Body of pancreas (tissue), 4 donors: ENCODE data around the gene SPANXN4. TPM values are rescaled to one million over a fixed set of nuclear protein-coding genes. Genes with fewer than 3 reads are reported as not detected.

Source experiments
- ATAC-seq: fragments of 150-250 bp; one replicate; pipeline ENCODE4 v1.9.1; 2016
- DNase-seq, 4 donors: peaks; one replicate each; pipeline ENCODE4 v3.0.0-alpha.2; 2019
- H3K27ac ChIP-seq, 4 donors: fragments of 200-600 bp; sonication (generic); 1 replicate in 3 of 4; 2 replicates in 1 of 4; pipeline versions ENCODE4 v1.5.1 to v1.6.1; 2016 to 2019; ENCODE audit warnings: mild to moderate bottlenecking in 1 of 4, mixed read lengths in 1 of 4, moderate library complexity in 1 of 4
- H3K27me3 ChIP-seq, 2 donors: fragments of 200-600 bp; sonication (generic); one replicate each; pipeline ENCODE4 v1.6.0; 2016; ENCODE audit warnings: mild to moderate bottlenecking in 1 of 2
- H3K36me3 ChIP-seq, 2 donors: fragments of 200-600 bp; sonication (generic); replicated peaks in 1 of 2; 2 replicates each; pipeline ENCODE4 v1.5.1; 2016; ENCODE audit warnings: low read depth in 2 of 2; ENCODE audit not compliant: insufficient read depth in 1 of 2
- H3K4me1 ChIP-seq: fragments of 200-600 bp; sonication (generic); one replicate; pipeline ENCODE4 v1.6.0; 2016
- H3K4me3 ChIP-seq, 2 donors: fragments of 200-600 bp; sonication (generic); 1 replicate in 1 of 2; 2 replicates in 1 of 2; pipeline ENCODE4 v1.5.1; 2016 to 2019
- H3K9me3 ChIP-seq, 3 donors: fragments of 200-600 bp; sonication (generic); 1 replicate in 2 of 3; 2 replicates in 1 of 3; pipeline ENCODE4 v1.5.1; 2016
- CTCF ChIP-seq, 7 experiments: fragments of 450-650 bp in 4 of 7; fragments of 200-600 bp in 3 of 7; sonication (generic) in 3 of 7; IDR thresholded peaks; one replicate each; pipeline ENCODE4 v1.5.1; 2016 to 2019; ENCODE audit warnings: antibody characterized with exemption in 7 of 7
- POLR2A ChIP-seq, 3 donors: fragments of 450-650 bp; IDR thresholded peaks; one replicate each; pipeline ENCODE4 v1.6.1; 2016; ENCODE audit warnings: antibody characterized with exemption in 3 of 3, mild to moderate bottlenecking in 2 of 3
- WGBS, 2 donors: methylation state at CpG; one replicate each; pipeline ENCODE4 v1.1.5; 2017; 5-methylcytosine and 5-hydroxymethylcytosine counted together
- intact Hi-C: fragments of 100-400 bp; cut with DNase I; formaldehyde crosslinking; loops from one replicate; pipeline ENCODE4 v1.15.1; 2023
- total RNA-seq, 2 donors: library from RNA; depleted of rRNA; stranded (reverse); fragments of >200 nt; gene quantifications; one replicate each; pipeline ENCODE4 v1.1.0, GENCODE V29; 2016

The SPANXN4 gene
- total RNA-seq, 2 donors from 2014 or later: not detected

GRCh38 chrX:143047511-143047910 lies 21.8 kb downstream of the SPANXN4 start:
- intact Hi-C loops: no loop called here
- no peak for TF ChIP-seq CTCF (IDR thresholded peaks at IDR 0.05)
- TF ChIP-seq POLR2A (IDR thresholded peaks at IDR 0.05): no peak

GRCh38 chrX:143058120-143058519 lies 32.4 kb downstream of the SPANXN4 start:
- DNase-seq (no peak), ATAC-seq (no peak)
- intact Hi-C loops: no loop called here
- Histone ChIP-seq H3K4me3 (no peak overlapping the region), H3K27ac (no peak overlapping the region), H3K27me3 (no peaks in the 10 kb centered on the region), H3K9me3 (no peaks in the 10 kb centered on the region), H3K36me3 (no peaks in the 10 kb centered on the region), H3K4me1 (no peaks in the 10 kb centered on the region)
- WGBS, 2 donors: 43 to 70% methylated on average over 4 of the region's 4 CpGs
- TF ChIP-seq CTCF (IDR thresholded peaks at IDR 0.05) (no peak), POLR2A (IDR thresholded peaks at IDR 0.05) (no peak)

More at GRCh38 chrX:143047511-143047910, 21.8 kb downstream of the SPANXN4 start:
- H3K36me3 ChIP-seq: no peaks in the 10 kb centered on the region
- no peak overlapping the region for H3K27ac ChIP-seq
- no peaks in the 10 kb centered on the region for H3K9me3 ChIP-seq
- ATAC-seq (no peak), DNase-seq (no peak)
- no peak overlapping the region for H3K4me3 ChIP-seq
- WGBS, 2 donors: 29 to 69% methylated on average over 2 of the region's 2 CpGs
- no peaks in the 10 kb centered on the region for H3K4me1 ChIP-seq
- H3K27me3 ChIP-seq: no peaks in the 10 kb centered on the region

- no peak for ATAC-seq
- no peak for TF ChIP-seq CTCF (IDR thresholded peaks at IDR 0.05)
- TF ChIP-seq POLR2A (IDR thresholded peaks at IDR 0.05): no peak
- Histone ChIP-seq H3K27me3 (no peaks in the 10 kb centered on the region), H3K27ac (no peak overlapping the region), H3K9me3 (no peaks in the 10 kb centered on the region), H3K4me3 (no peak overlapping the region), H3K36me3 (no peaks in the 10 kb centered on the region), H3K4me1 (no peaks in the 10 kb centered on the region)
- 73 to 85% methylated on average over 3 of the region's 3 CpGs for WGBS, 2 donors
- DNase-seq: no peak
- intact Hi-C loops: no loop called here
Measured at GRCh38 chrX:143081231-143081630, 55.5 kb downstream of the SPANXN4 start.

GRCh38 chrX:143082537-143082936 lies 56.8 kb downstream of the SPANXN4 start:
- 78 to 79% methylated on average over 2 of the region's 2 CpGs for WGBS, 2 donors
- Histone ChIP-seq H3K36me3 (no peaks in the 10 kb centered on the region), H3K4me3 (no peak overlapping the region), H3K27me3 (no peaks in the 10 kb centered on the region), H3K9me3 (no peaks in the 10 kb centered on the region), H3K27ac (no peak overlapping the region), H3K4me1 (no peaks in the 10 kb centered on the region)
- DNase-seq (no peak), ATAC-seq (no peak)
- no peak for TF ChIP-seq POLR2A (IDR thresholded peaks at IDR 0.05)
- no peak for TF ChIP-seq CTCF (IDR thresholded peaks at IDR 0.05)
- intact Hi-C loops: no loop called here
